ENCODE results near the gene DNAJC13. TPM values are rescaled to one million over a fixed set of nuclear protein-coding genes. Genes with fewer than 3 reads are reported as not detected.
"Not testable (repeated sequence)": the region's sequence is repeated elsewhere in the genome, so short reads cannot be mapped to it uniquely, and the experiment has no call there.

The DNAJC13 gene
- total and polyA plus RNA-seq, 2 donors from 2014 or later = 11.5 to 43.1 TPM

- Histone ChIP-seq H3K4me1 (ENCODE audit: control insufficient read depth in 2 of 3, insufficient read depth in 2 of 3, low read depth in 1 of 3, low read length in 3 of 3) (no peaks in the 10 kb centered on the region), H3K9me3 (ENCODE audit: control insufficient read depth in 2 of 3, insufficient read depth in 1 of 3, low read length in 3 of 3) (no peaks in the 10 kb centered on the region), H3K27me3 (ENCODE audit: control insufficient read depth, insufficient read depth, low read length) (no peaks in the 10 kb centered on the region), H3K36me3 (ENCODE audit: control insufficient read depth in 2 of 3, insufficient read depth in 3 of 3, low read length in 3 of 3) (no peaks in the 10 kb centered on the region), H3K27ac (ENCODE audit: low read depth in 2 of 2, low read length in 2 of 2) (no peak overlapping the region), H3K4me3 (ENCODE audit: low read length in 3 of 3) (no peak overlapping the region), H3K9ac (ENCODE audit: low read length in 3 of 3) (no peak overlapping the region)
- TF ChIP-seq CTCF (IDR thresholded peaks at IDR 0.05; ENCODE audit: borderline replicate concordance, extremely low read depth, insufficient read depth) = no peak
- FAIRE-seq = no peak
- intact Hi-C loops (cut with DNase I) = no loop called here
- DNase-seq = no peak
These were observed 34.6 kb upstream of the DNAJC13 start for GRCh38 chr3:132382688-132383194.

- intact Hi-C loops (cut with DNase I) = no loop called here
- no peak for TF ChIP-seq CTCF (IDR thresholded peaks at IDR 0.05; ENCODE audit: borderline replicate concordance, extremely low read depth, insufficient read depth)
- Histone ChIP-seq H3K4me3 (ENCODE audit: low read length in 3 of 3) (no peak overlapping the region), H3K36me3 (ENCODE audit: control insufficient read depth in 2 of 3, insufficient read depth in 3 of 3, low read length in 3 of 3) (no peaks in the 10 kb centered on the region), H3K27ac (ENCODE audit: low read depth in 2 of 2, low read length in 2 of 2) (no peak overlapping the region), H3K4me1 (ENCODE audit: control insufficient read depth in 2 of 3, insufficient read depth in 2 of 3, low read depth in 1 of 3, low read length in 3 of 3) (no peaks in the 10 kb centered on the region), H3K27me3 (ENCODE audit: control insufficient read depth, insufficient read depth, low read length) (no peaks in the 10 kb centered on the region), H3K9me3 (ENCODE audit: control insufficient read depth in 2 of 3, insufficient read depth in 1 of 3, low read length in 3 of 3) (no peaks in the 10 kb centered on the region), H3K9ac (ENCODE audit: low read length in 3 of 3) (no peak overlapping the region)
- FAIRE-seq = no peak
- DNase-seq = no peak
These were observed 31.0 kb upstream of the DNAJC13 start for GRCh38 chr3:132386259-132386658.

GRCh38 chr3:132392675-132393074, 24.6 kb upstream of the DNAJC13 start:
- H3K9ac ChIP-seq (ENCODE audit: low read length in 3 of 3); DNase-seq; H3K9me3 ChIP-seq (ENCODE audit: control insufficient read depth in 2 of 3, insufficient read depth in 1 of 3, low read length in 3 of 3); H3K4me1 ChIP-seq (ENCODE audit: control insufficient read depth in 2 of 3, insufficient read depth in 2 of 3, low read depth in 1 of 3, low read length in 3 of 3); H3K27me3 ChIP-seq (ENCODE audit: control insufficient read depth, insufficient read depth, low read length); H3K4me3 ChIP-seq (ENCODE audit: low read length in 3 of 3); H3K27ac ChIP-seq (ENCODE audit: low read depth in 2 of 2, low read length in 2 of 2); intact Hi-C loops (cut with DNase I); H3K36me3 ChIP-seq (ENCODE audit: control insufficient read depth in 2 of 3, insufficient read depth in 3 of 3, low read length in 3 of 3); FAIRE-seq: not testable (repeated sequence)

GRCh38 chr3:132394320-132394719, 23.0 kb upstream of the DNAJC13 start:
- Histone ChIP-seq H3K4me1 (ENCODE audit: control insufficient read depth in 2 of 3, insufficient read depth in 2 of 3, low read depth in 1 of 3, low read length in 3 of 3) (no peaks in the 10 kb centered on the region), H3K36me3 (ENCODE audit: control insufficient read depth in 2 of 3, insufficient read depth in 3 of 3, low read length in 3 of 3) (no peaks in the 10 kb centered on the region), H3K27me3 (ENCODE audit: control insufficient read depth, insufficient read depth, low read length) (no peaks in the 10 kb centered on the region), H3K27ac (ENCODE audit: low read depth in 2 of 2, low read length in 2 of 2) (no peak overlapping the region), H3K9me3 (ENCODE audit: control insufficient read depth in 2 of 3, insufficient read depth in 1 of 3, low read length in 3 of 3) (no peaks in the 10 kb centered on the region), H3K9ac (ENCODE audit: low read length in 3 of 3) (no peak overlapping the region), H3K4me3 (ENCODE audit: low read length in 3 of 3) (no peak overlapping the region)
- no peak for TF ChIP-seq CTCF (IDR thresholded peaks at IDR 0.05; ENCODE audit: borderline replicate concordance, extremely low read depth, insufficient read depth)
- intact Hi-C loops (cut with DNase I) = no loop called here
- DNase-seq (peak in 3 of 5 donors; percentile 22 to 63 (median 30)), FAIRE-seq (no peak)

Measured in kidney (tissue), 14 donors.